IMR-90 (cell line): ENCODE data around the gene AZU1.

Source experiments
- BHLHE40 ChIP-seq: fragments of 150-350 bp; IDR thresholded peaks from 2 replicates; pipeline ENCODE4 v1.6.1; 2016; ENCODE audit warnings: mild to moderate bottlenecking, low read depth, low read length
- CTCF ChIP-seq: conservative IDR thresholded peaks from 2 replicates; pipeline ENCODE4 v1.5.1; 2012; ENCODE audit warnings: mild to moderate bottlenecking, low read depth, low read length, improper control_type of control experiment
- ELK1 ChIP-seq: fragments of 150-350 bp; IDR thresholded peaks from 2 replicates; pipeline ENCODE4 v1.6.1; 2016; ENCODE audit warnings: low read depth, mild to moderate bottlenecking, low read length, moderate library complexity, borderline replicate concordance
- MAZ ChIP-seq: IDR thresholded peaks from 2 replicates; pipeline ENCODE4 v1.6.1; 2012; ENCODE audit warnings: low read depth, mild to moderate bottlenecking, low read length, improper control_type of control experiment, moderate library complexity, borderline replicate concordance
- POLR2A ChIP-seq: IDR thresholded peaks from 2 replicates; pipeline ENCODE4 v1.6.1; 2012; ENCODE audit warnings: mild to moderate bottlenecking, low read depth, low read length
- RAD21 ChIP-seq: IDR thresholded peaks from 2 replicates; pipeline ENCODE4 v1.6.1; 2012; ENCODE audit warnings: low read length, improper control_type of control experiment

- no peak for TF ChIP-seq BHLHE40
- no peak for TF ChIP-seq CTCF
- TF ChIP-seq RAD21 = no peak
- TF ChIP-seq ELK1 = no peak
- no peak for TF ChIP-seq MAZ
- TF ChIP-seq POLR2A = no peak
Observed at GRCh38 chr19:816500-816857, 11.2 kb upstream of the AZU1 start.
